Left kidney (tissue), 2 donors: ENCODE measurements around the gene SHCBP1L. TPM values are rescaled to one million over a fixed set of nuclear protein-coding genes. Genes with fewer than 3 reads are reported as not detected.
A peak's percentile ranks its signal among the peaks of the same experiment; 100 is the strongest.
"Not testable (repeated sequence)": the region's sequence is repeated elsewhere in the genome, so short reads cannot be mapped to it uniquely, and the experiment has no call there.

Experiments used
- DNase-seq: peaks from one replicate; pipeline ENCODE4 v3.0.0-alpha.2; 2013
- polyA plus RNA-seq: library from polyadenylated mRNA; unstranded; fragments of 120-200 nt; gene quantifications from one replicate; pipeline ENCODE4 v1.2.1, GENCODE V29; 2013; ENCODE audit not compliant: insufficient read length

The SHCBP1L gene
- polyA plus RNA-seq, 1 donor: 0.55 TPM

DNA sequence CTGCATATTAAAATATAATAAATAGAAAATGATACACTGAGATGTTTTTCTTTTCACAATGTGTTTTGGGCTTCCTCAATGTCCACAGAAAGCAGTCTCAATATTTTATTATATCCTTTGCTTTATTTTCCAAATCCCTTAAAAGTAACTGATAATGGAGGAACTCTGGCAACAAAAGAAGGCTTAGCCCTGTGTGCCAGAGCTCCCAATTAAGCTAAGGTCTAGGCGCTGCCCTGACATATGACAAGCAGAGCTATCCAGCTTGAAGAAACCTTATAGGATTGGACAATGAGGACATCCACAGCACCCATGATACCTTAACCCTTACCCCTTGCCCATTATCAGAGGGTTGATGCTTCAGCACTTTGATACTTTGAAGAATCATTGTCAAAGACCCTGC, 12.9 kb upstream of the SHCBP1L start:
- DNase-seq: no peak

DNA sequence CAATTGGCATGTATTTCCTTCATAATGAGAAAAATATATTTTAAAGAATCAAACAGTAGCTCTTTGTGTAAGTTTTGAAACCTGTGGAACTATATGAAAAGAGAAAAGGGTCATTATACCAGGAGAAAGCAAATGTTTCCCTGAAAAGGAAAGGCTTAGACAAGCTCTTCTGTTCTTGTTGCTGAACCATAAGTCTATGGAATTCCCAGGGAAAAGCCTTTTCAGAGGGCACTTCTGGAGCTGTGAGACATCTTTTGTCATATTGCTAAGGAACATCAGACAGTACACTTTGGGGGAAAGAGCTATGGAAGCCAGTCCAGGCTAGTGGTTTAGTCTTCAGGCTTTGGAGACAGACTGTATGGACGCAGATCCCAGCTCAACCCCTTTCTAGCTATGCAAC, 12.1 kb upstream of the SHCBP1L start:
- DNase-seq: no peak

DNA sequence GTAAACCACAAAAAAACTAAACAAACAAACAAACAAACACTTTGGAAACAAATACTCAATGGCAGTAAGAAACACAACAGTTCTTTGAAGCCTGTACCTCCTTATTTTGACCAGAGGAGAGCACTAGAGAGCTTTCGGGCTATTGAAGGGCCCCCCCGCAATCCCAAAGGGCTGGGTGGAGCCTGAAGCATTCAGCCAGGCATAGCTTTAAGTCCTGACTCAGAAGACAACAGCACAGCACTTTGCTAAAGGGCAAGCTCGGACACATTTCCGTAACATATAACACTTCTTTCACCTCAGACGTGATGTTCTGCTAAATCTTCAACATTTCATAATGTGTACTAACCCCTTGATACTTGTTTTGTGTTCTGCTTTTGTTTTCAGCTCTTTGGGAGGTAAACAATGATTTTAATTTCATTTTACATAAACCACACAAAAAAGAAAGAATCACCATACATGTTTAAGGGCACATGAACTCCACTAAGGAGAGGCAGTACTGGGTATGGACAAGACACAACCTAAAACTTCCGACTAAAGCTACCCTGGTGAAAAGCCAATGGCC, 9.7 kb upstream of the SHCBP1L start:
- DNase-seq: peak; percentile 83

DNA sequence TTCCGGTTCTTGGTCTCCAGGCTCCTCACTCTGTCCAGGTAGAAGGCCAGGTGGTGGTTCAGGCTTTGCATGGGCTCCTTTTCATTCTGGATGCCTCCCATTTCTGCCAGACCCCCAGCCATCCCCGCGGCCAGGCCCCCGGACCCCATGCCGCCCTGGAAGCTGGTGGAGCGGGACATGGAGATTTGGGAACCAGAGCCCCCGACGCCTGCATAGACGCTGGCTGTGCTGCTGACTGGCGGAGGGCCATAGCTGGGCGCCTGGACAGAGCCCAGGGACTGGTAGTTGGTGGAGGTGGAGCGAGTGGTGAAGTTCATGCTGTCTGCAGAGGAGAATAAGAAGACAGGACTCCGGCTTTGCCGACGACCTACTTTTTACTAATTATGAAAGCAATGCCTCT, 7.1 kb upstream of the SHCBP1L start:
- no peak for DNase-seq

DNA sequence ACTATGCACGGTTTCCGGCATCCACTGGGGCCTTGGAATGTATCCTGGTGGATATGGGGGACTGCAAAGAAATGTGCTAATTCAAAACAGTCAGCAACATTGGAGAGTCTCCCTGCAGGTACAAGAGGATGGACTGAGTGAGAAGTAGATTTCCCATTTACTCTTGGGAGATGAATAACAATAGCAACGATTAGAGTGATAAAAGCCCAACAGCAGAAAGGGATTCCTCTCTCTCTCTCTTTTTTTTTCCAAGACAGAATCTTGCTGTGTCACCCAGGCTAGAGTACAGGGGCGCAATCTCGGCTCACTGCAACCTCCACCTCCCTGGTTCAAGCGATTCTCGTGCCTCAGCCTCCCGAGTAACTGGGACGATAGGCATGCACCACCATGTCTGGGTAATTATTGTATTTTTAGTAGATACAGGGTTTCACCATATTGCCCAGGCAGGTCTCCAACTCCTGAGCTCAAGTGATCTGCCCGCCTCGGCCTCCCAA, 5.0 kb upstream of the SHCBP1L start:
- DNase-seq: no peak

DNA sequence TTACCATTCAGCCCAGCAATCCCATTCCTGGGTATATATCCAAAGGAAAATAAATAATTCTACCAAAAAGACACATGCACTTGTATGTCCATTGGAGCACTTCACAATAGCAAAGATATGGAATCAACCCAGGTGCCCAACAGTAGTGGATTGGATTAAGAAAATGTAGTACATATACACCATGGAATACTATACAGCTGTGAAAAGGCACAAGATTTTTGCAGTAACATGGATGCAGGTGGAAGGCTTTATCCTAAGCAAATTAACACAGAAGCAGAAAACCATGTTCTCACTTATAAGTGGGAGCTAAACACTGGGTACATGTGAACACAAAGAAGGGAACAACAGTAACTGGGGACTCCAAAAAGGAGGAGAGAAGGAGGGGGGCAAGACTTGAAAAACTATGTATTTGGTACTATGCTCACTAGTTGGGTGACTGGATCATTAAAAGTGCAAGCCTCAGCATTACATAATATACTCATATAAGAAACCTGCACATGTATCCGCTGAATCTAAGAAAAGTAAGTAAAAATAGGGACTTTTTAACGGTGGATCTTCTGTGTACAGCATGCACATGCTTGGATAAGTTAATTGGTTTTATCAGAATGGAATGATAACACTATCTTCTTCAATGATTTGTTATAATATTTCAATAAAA, 3.9 kb upstream of the SHCBP1L start:
- DNase-seq: no peak

DNA sequence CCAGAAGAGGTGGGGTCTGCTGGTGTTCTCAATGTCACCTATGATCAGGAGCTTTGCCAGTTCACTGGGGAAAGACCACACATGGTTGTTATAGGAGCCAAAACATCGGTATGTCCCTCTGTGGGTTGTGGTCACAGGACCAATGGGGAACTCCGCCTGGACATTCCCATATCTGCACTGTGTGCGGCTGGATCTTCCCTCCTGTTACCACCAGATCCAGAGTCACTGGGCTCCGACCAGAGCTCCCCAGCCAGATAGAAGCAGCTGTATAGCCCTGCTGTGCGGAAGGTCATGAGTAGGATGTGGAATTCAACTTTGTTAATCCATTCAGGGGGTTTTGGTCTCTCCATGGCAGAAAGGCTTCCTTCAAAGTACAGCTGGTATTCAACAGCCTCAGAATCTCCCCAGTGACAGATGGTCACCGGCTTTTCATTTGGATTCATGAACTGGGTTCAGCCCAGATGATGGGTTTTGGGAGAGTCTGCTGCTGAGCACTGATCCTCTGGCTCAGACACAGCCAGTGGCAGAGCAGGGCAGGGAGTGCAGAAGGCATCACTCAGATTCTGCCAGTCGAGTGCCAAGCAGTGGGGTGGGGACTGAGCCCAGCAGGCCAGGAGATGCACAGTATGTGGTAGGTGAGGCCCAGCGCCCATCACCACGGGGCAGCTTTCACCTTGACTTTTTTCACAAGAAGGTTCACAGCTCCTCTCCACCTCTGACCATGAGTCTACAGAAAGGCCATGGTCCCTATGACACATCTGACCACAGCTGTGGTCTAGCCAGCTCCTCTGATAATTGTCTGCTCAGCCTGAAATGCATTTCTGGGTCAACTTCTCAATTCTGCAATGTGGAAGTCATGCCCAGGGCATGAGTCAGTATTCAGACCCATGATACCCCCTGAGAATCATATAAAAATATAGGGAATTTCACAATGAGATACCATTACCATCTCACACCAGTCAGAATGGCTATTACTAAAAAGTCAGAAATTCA, 2.9 kb upstream of the SHCBP1L start:
- no peak for DNase-seq

DNA sequence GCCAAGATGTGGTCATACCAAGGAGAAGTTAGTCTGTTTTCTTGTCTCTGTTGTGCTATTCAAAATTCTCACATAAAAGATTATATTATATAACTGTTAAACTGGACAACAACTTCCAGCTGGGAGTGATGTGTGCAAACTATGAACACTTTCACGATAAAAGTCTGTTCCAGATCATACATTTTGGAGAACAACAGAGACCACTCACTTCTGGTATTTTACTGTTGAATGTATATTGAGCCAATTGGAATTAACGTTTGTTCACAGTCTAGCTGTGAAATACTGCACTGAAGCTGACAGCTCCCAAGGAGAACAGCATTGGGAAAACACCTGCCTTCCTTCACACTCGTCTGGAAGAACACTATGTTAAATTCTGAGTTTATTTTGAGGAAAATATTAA, 860 bp upstream of the SHCBP1L start:
- DNase-seq: no peak

DNA sequence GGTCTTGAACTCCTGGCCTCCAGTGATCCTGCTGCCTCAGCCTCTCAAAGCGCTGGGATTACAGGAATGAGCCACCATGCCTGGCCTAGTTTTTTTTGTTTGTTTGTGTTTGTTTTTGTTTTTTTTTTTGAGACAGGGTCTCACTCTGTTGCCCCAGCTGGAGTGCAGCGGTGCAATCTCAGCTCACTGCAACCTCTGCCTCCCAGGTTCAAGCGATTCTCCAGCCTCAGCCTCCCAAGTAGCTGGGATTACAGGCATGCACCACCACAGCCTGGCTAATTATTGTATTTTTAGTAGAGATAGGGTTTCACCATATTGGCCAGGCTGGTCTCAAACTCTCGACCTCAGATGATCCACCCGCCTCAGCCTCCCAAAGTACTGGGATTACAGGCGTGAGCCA, 9.6 kb downstream of the SHCBP1L start:
- DNase-seq: not testable (repeated sequence)

DNA sequence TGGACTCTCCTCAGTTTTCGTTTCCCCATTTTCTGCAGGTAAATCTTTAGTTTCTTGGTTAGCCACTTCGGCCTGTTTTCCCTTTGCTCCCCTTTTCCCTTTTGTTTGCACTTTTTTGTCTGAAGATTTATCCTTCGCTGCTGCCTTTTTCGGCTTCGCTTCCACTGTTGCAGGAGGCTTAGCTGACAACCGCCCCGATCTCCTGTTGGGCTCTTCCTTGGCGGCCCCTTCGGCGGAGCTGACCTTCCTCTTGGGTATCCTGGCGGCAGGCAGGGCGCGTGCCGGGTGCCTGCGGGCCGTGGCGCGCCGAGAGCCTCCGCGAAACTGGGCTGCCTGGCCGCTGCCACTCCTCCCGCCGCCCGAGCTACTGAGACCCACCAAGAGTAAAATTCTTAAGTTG, 10.8 kb downstream of the SHCBP1L start:
- peak; percentile 25 for DNase-seq

DNA sequence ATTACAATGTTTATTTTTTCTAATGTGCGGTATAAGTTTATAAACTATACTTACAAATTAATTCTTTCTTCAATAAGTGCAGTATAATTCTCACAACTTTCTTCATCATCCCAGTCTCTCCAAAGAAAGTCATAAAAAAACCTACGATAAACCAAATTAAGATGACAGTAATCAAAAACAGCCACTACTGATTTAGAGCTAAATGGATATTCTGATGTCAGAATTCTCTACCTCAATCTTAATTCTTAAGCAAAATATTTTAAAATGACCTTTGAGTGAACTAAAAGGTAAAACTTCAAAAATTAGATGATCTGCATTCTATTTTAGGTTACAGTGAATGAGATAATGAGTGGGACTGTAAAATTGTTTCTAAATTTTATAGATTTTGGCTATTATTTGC, 13.6 kb downstream of the SHCBP1L start:
- no peak for DNase-seq

DNA sequence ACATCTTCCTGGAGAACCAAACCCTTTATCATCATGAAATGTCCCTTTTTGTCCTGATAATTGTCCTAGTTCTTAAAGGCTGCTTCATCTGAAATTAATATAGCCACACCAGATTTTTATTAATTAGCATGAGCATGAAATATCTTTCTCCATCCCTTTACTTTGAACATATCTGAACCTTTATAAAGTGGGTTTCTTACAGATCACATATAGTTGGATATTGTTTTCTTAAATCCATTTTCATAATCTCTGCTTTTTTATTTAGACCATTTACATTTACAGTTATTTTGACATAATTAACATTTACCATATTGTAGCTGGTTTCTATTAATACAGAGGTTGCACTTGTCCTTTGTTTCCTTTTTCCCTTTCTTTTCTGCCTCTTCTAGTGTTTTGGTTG, 17.2 kb downstream of the SHCBP1L start:
- no peak for DNase-seq

DNA sequence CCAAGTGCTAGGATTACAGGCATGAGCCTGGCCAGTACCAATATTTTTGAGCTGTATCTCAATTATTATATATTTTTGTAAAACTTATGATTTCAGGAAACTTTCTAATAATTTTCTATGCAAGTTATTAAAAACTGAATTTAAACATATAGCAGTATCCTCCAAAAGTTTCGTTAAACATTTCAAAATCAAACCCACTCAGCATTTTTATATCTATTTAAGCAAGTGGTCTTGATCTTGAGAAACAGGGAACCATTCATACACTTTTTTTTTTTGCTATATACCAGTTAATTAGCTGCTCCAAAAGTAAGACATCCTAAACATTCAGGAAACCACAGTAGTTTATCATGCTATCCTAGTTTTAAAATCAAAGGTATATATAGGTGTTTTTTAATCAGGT, 22.0 kb downstream of the SHCBP1L start:
- no peak for DNase-seq

DNA sequence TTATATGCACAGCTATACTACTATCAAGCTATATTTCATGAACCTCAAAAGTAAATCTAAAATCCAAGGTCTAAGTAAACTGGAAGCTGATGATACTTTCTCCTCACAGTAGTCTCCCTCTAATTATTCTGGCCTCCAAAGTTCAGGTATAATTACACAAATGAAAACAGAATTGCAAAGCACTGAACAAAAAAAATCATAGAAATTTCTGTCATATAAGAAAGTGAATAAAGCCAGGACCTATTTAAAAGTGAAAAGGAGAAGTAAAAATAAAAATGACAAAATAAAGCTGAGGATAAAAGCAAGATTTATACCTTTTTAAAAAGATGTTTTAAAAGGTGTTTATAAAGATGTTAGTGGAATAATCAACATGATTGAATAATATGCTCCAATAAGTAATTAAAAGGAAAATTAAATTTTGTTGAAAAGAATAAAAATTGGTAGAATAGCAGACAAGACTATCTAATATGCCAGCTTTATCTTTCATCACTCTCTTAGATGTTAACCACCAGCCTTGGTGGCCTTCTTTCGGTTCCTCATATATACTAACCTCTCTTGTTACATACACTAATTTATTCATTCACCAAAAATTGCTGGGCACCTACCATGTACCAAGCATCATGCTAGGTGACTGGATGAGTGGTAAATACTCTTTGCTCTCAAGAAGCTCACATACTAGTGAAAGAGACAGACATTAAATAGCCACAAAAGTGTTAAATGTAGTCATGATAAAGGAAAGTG, 25.1 kb downstream of the SHCBP1L start:
- no peak for DNase-seq

DNA sequence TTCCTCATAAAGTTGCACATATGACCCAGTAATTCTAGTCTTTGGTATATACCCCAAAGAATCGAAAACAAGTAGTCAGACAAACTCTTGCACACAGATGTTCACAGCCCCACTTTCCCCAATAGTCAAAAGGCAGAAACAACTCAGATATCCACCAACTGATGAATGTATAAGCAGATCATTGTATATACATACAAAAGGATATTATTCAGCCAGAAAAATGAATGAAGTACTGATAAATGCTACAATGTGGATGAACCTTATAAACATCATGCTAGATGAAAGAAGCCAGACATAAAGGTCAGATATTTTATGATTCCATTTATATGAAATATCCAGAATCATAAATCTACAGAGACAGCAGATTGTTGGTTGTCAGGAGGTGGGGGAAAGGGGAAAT, 27.3 kb downstream of the SHCBP1L start:
- no peak for DNase-seq

DNA sequence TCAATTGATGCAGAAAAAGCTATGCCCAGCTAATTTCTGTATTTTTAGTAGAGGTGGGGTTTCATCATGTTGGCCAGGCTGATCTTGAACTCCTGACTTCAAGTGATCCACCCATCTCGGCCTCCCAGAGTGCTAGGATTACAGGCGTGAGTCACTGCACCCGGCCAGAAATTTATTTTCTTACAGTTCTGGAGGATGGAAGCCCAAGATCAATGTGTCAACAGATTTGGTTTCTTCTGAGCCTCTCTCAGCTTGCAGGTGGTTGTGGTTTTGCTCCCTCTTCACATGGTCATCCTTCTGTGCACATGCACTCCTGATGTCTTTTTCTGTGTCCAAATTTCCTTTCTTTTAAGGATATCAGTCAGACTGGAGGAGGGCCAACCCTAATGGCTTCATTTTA, 35.6 kb downstream of the SHCBP1L start:
- no peak for DNase-seq

DNA sequence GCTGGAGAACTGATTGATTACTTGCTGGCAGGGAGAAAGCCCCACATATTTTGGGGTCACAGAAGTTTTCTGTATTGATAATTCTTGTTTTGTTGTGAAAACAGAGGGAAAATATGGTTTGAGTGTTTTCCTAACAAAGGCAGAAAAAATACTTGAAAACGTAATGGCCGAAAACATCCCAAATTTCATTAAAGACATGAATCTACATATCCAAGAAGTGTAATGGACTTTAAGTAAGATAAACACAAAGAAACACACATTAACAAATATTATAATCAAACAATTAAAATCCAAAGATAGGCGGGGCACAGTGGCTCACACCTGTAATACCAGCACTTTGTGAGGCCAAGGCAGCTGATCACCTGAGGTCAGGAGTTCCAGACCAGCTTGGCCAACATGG, 39.6 kb downstream of the SHCBP1L start:
- DNase-seq: no peak

DNA sequence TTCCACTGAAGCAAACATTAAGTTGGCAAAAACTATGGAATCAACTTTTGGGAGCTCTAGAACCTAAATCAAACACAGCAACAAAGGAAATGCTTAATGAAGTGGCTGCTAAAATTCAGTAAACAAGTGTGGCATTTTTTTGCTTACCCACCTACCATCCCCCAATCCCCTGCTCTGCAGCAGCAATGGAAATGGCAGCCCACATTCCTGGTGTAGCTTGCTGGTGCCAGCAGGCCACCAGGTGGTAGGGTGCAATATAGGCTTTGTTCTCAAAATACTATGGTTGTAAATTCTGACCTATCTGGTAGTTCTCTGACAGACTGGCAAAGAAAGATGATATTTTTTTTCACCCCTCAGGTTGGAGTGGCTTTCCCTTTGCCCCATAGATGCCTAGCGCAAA, 42.8 kb downstream of the SHCBP1L start:
- no peak for DNase-seq

DNA sequence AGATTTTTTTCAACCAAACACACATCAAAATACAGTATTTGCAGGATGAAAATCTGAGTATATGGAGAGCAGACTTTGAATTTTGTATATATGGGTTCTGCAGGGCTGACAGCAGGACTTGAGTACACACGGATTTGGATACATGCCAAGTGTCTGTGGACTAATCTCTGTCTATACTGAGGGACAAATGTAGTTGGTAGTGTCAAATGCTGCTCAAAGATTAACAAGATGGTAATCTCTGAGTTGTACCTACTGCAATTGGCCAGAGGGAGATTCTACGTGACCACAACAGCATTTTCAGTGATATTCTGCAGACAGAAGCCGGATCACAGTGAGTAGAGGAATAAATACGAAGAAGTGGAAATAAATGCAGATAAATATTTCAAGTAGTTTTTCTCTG, 43.4 kb downstream of the SHCBP1L start:
- no peak for DNase-seq

DNA sequence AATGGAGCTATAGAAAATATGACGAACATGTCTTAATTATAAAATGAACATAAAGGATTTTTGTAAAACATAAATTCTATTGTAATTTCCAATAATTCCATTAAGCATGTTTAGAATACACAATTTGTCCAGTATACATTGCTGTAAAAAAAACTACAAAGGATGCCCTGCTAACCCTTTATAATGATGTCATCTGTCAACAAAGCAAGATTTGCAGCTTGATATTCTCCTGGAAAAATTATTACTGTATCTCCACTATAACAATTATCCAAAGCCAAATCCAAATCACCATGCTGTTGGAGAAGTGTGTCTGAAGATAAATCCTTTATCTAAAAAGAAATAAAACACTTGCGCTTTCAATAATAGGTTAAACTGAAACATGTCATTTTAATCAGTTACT, 47.6 kb downstream of the SHCBP1L start:
- no peak for DNase-seq

DNA sequence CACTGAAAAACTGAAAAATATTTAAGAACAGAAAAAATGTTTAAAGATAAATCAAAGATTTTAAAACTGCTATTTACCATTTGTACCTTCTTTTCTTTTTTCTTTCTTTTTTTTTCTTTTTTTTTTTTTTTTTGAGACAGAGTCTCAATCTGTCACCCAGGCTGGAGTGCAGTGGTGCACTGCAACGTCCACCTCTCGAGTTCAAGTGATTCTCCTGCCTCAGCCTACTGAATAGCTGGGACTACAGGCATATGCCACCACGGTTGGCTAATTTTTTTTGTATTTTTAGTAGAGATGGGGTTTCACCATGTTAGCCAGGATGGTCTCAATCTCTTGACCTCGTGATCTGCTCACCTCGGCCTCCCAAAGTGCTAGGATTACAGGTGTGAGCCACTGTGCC, 51.0 kb downstream of the SHCBP1L start:
- not testable (repeated sequence) for DNase-seq

DNA sequence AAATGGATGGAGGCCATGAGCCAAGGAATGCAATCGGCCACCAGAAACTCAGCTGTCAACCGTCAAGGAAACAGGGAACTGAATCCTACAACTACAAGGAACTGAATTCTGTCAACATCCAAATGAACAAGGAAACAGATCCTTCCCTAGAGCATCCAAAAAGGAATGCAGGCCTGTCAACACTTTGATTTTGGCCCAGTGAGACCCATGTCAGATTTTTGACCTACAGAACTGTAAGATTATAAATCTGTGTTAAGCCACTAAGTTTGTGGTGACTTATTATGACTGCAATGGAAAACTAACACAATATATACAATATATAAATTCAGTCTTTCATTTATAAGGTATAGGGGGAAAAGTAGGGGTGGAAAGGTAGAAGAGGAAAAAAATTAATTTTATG, 55.3 kb downstream of the SHCBP1L start:
- DNase-seq: no peak
